Keratinocyte (primary cell): ENCODE data around the gene S100A13. TPM values are rescaled to one million over a fixed set of nuclear protein-coding genes. Genes with fewer than 3 reads are reported as not detected.

ENCODE experiments used
- DNase-seq: peaks from one replicate; pipeline ENCODE4 v3.0.0-alpha.2; 2011; ENCODE audit warnings: low read depth, missing footprints, low spot score
- FAIRE-seq: peaks from 2 replicates; lab custom pipeline; 2011; peaks lifted over from hg19 to GRCh38; lab: Jason Lieb, UNC
- H2AFZ ChIP-seq: 2 replicates; pipeline ENCODE4 v1.6.0; 2012; ENCODE audit warnings: low read length, control low read depth, inconsistent platforms; ENCODE audit not compliant: control insufficient read depth
- H3K27ac ChIP-seq: 2 replicates; pipeline ENCODE4 v1.5.1; 2011; ENCODE audit warnings: low read length; ENCODE audit not compliant: control insufficient read depth, insufficient read depth
- H3K27me3 ChIP-seq: 3 replicates; pipeline ENCODE4 v1.6.0; 2011; ENCODE audit warnings: low read length; ENCODE audit not compliant: control insufficient read depth, insufficient read depth; ENCODE audit errors: extremely low read depth
- H3K36me3 ChIP-seq, 2 experiments: 2 replicates in 1 of 2; 3 replicates in 1 of 2; pipeline ENCODE4 v1.5.1; 2011; ENCODE audit warnings: low read length in 2 of 2, mild to moderate bottlenecking in 1 of 2; ENCODE audit not compliant: control insufficient read depth in 2 of 2, insufficient read depth in 2 of 2; ENCODE audit errors: extremely low read depth in 1 of 2
- H3K4me1 ChIP-seq: 3 replicates; pipeline ENCODE4 v1.5.1; 2011; ENCODE audit warnings: low read length; ENCODE audit not compliant: control insufficient read depth, insufficient read depth; ENCODE audit errors: extremely low read depth
- H3K4me2 ChIP-seq: 3 replicates; pipeline ENCODE4 v1.6.0; 2011; ENCODE audit warnings: low read depth, low read length; ENCODE audit not compliant: control insufficient read depth, insufficient read depth; ENCODE audit errors: extremely low read depth
- H3K4me3 ChIP-seq, 3 experiments: fragments of 200-600 bp in 1 of 3; sonication (generic) in 1 of 3; 2 replicates in 2 of 3; 3 replicates in 1 of 3; pipeline ENCODE4 v1.5.1; 2011 to 2016; ENCODE audit warnings: low read length in 3 of 3, mild to moderate bottlenecking in 3 of 3, control low read depth in 2 of 3, inconsistent platforms in 1 of 3, low read depth in 1 of 3, mixed read lengths in 1 of 3, mixed run types in 1 of 3, moderate library complexity in 1 of 3; ENCODE audit not compliant: control insufficient read depth in 2 of 3, insufficient read depth in 2 of 3; ENCODE audit errors: extremely low read depth in 1 of 3
- H3K79me2 ChIP-seq: 2 replicates; pipeline ENCODE4 v1.6.0; 2012; ENCODE audit warnings: low read length; ENCODE audit not compliant: control insufficient read depth, insufficient read depth
- H3K9ac ChIP-seq: 3 replicates; pipeline ENCODE4 v1.6.0; 2011; ENCODE audit warnings: low read length; ENCODE audit not compliant: control insufficient read depth, insufficient read depth; ENCODE audit errors: extremely low read depth
- H3K9me1 ChIP-seq: 3 replicates; pipeline ENCODE4 v1.6.0; 2011; ENCODE audit warnings: low read length; ENCODE audit not compliant: control insufficient read depth, insufficient read depth; ENCODE audit errors: extremely low read depth
- H3K9me3 ChIP-seq: 2 replicates; pipeline ENCODE4 v1.5.1; 2012; ENCODE audit warnings: low read depth, low read length; ENCODE audit not compliant: control insufficient read depth
- H4K20me1 ChIP-seq: 3 replicates; pipeline ENCODE4 v1.6.0; 2011; ENCODE audit warnings: low read length; ENCODE audit not compliant: control insufficient read depth, insufficient read depth; ENCODE audit errors: extremely low read depth
- CTCF ChIP-seq, 3 experiments: IDR thresholded peaks in 1 of 3; conservative IDR thresholded peaks in 1 of 3; optimal IDR thresholded peaks in 1 of 3; 2 replicates in 2 of 3; 3 replicates in 1 of 3; pipeline versions ENCODE3 to v1.5.1; 2011; ENCODE audit warnings: low read length in 3 of 3, mild to moderate bottlenecking in 3 of 3, moderate library complexity in 2 of 3, control low read depth in 1 of 3, inconsistent platforms in 1 of 3; ENCODE audit not compliant: insufficient read depth in 2 of 3; ENCODE audit errors: extremely low read depth in 1 of 3
- EZH2 ChIP-seq: IDR thresholded peaks from one replicate; pipeline ENCODE4 v1.6.1; 2012; ENCODE audit warnings: inconsistent platforms, mild to moderate bottlenecking, low read length, moderate library complexity
- dilution Hi-C: fragments of 300-500 bp; cut with MboI; formaldehyde crosslinking; loops from one replicate; pipeline ENCODE4 v1.7.0; 2020; ENCODE audit warnings: low sequenced_read_pairs; ENCODE audit not compliant: extremely low pct_ligation_motif_present
- polyA plus RNA-seq, 5 experiments: library from polyadenylated mRNA; depleted of rRNA in 3 of 5; stranded (reverse) in 3 of 5; stranded (forward) in 1 of 5; unstranded in 1 of 5; fragments of >200 nt; gene quantifications; 1 replicate in 1 of 5; 2 replicates in 3 of 5; 3 replicates in 1 of 5; pipeline versions ENCODE4 v1.2.1 to v1.2.3, GENCODE V29; 2011 to 2012; ENCODE audit warnings: missing spikeins in 2 of 5, low read depth in 1 of 5, low replicate concordance in 1 of 5

The S100A13 gene
- polyA plus RNA-seq, 1 donor (not counting 4 experiments of a cell fraction or from before 2014, with no cell fraction given): 215 TPM

- FAIRE-seq (no peak), DNase-seq (no peak)
- no peaks in the 10 kb centered on the region for H3K9me3 ChIP-seq
- no peak overlapping the region for H2AFZ ChIP-seq
- H3K4me3 ChIP-seq: no peak overlapping the region
- H3K9me1 ChIP-seq: no peaks in the 10 kb centered on the region
- H3K79me2 ChIP-seq: peaks cover 2% of the 10 kb centered on the region
- peaks cover 13 to 28% of the 10 kb centered on the region in 2 experiments for H3K36me3 ChIP-seq
- TF ChIP-seq CTCF (optimal IDR thresholded peaks at IDR 0.05 in 1 of 3, IDR thresholded peaks at IDR 0.05 in 1 of 3, conservative IDR thresholded peaks at IDR 0.05 in 1 of 3; ENCODE audit: extremely low read depth in 1 of 3, insufficient read depth in 2 of 3, low read length in 3 of 3) (no peak), EZH2 (no peak)
- dilution Hi-C loops: no loop called here
- no peak overlapping the region for H3K4me2 ChIP-seq
- H3K27me3 ChIP-seq: no peaks in the 10 kb centered on the region
- H3K4me1 ChIP-seq: no peaks in the 10 kb centered on the region
- H3K9ac ChIP-seq: no peak overlapping the region
- H3K27ac ChIP-seq: no peak overlapping the region
- H4K20me1 ChIP-seq: no peaks in the 10 kb centered on the region
Measured at GRCh38 chr1:153647346-153647714, 20.0 kb upstream of the S100A13 start.

- H2AFZ ChIP-seq: no peak overlapping the region
- no peaks in the 10 kb centered on the region for H3K27me3 ChIP-seq
- FAIRE-seq (no peak), DNase-seq (no peak)
- peaks cover 18 to 33% of the 10 kb centered on the region in 2 experiments for H3K36me3 ChIP-seq
- peaks cover under 1% of the 10 kb centered on the region for H4K20me1 ChIP-seq
- H3K9me3 ChIP-seq: no peaks in the 10 kb centered on the region
- H3K4me3 ChIP-seq: no peak overlapping the region
- no peak overlapping the region for H3K9ac ChIP-seq
- peaks cover 6% of the 10 kb centered on the region for H3K79me2 ChIP-seq
- H3K27ac ChIP-seq: no peak overlapping the region
- no peak for TF ChIP-seq EZH2
- TF ChIP-seq CTCF (optimal IDR thresholded peaks at IDR 0.05 in 1 of 3, IDR thresholded peaks at IDR 0.05 in 1 of 3, conservative IDR thresholded peaks at IDR 0.05 in 1 of 3; ENCODE audit: extremely low read depth in 1 of 3, insufficient read depth in 2 of 3, low read length in 3 of 3): no peak
- no peaks in the 10 kb centered on the region for H3K4me1 ChIP-seq
- no peaks in the 10 kb centered on the region for H3K9me1 ChIP-seq
- dilution Hi-C loops: no loop called here
- no peak overlapping the region for H3K4me2 ChIP-seq
Measured at GRCh38 chr1:153646672-153647345, 19.5 kb upstream of the S100A13 start.
